ENCODE results near the gene EFCAB8.

EFCAB8 gene

DNA sequence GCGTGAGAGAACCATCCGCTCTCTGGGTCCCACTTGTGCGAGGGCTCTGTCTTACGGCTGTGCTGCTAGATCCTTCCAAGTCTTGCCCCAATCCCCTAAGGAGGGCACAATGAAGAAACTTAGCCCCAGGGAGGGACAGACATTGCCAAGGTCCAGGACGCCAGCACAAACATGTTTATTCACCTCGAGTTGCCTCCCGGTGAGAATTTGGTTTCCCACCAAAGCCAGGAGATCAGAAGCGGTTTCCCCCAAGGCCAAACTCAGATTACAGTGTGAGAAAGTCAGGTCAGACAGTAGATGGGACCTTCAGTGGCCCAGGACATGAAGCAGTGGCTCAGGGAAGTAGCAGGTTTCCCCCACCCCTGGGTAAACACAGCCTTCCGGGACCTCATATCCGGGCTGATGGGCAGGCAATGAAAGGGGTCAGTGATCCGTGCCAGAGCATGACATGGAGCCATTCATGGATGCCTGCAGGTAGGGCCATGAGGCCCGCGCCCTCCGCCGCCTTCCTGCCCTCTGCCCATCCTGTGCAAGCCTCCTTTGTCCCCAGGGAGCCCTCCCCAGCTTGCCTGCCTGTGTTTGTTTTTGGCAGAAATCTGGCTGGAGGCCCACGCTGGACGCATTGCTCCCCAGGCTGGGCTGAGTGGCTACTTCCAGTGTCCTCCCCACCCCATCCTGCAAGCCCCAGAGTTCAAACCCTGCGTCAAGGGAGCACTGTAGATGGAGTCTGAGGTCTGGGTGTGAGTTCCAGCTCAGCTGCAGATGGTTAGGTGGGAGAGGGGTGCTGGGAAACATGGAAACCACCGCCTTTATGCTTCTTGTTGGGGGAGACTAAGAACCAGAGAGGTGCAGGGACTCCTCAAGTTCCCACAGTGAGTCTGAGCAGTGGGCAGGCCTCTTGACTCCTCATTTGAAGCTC is 150.8 kb downstream of the EFCAB8 start:
- DNase-seq (ENCODE audit: insufficient read length, low spot score) (no peak), FAIRE-seq (no peak)

GRCh38 chr20:33010133-33010504 is 151.4 kb downstream of the EFCAB8 start:
- no peak for DNase-seq (ENCODE audit: insufficient read length, low spot score)
- no peak for FAIRE-seq
- no peak for TF ChIP-seq CTCF (IDR thresholded peaks at IDR 0.05; ENCODE audit: insufficient read depth, missing control alignments)

More for the DNA sequence above, 150.8 kb downstream of the EFCAB8 start:
- no peak for TF ChIP-seq CTCF (IDR thresholded peaks at IDR 0.05; ENCODE audit: insufficient read depth, missing control alignments)

DNA sequence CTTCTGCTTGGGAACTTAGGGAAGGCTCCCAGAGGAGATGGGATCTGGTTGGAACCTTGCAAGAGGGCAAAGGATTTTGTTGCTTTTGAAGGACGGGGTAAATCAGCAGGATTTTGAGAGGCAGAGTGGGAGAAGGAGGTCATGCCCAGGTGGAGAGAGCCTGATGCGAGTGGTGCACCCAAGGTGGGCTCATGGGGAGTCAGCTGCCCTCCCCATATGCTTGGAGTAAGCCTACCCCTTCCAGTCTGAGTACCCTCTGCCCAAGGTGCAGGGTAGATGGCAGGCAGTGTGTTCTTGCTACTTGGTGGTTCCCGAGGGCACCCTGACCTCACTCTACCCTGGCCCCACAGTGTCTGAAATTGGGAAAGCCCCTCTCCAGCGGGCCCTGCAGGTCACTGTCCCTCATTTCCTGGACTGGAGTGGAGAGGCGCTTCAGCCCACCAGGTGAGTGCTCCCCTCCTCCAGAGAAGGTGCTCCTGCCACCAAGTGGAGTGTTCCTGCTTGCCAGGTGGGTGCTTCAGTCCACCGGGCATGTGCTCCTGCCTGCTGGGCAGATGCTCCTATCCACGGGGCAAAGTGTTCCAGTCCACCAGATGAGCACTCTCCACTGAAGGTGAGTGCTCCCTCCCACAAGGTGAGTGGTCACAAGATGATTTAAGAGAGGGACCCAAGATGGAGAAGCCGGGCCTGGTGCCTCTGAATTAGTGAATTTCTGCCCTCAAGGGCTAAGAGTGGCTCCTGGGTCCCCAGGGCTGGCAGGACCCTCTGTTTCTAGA is 152.1 kb downstream of the EFCAB8 start:
- no peak for FAIRE-seq
- no peak for TF ChIP-seq CTCF (IDR thresholded peaks at IDR 0.05; ENCODE audit: insufficient read depth, missing control alignments)
- DNase-seq (ENCODE audit: insufficient read length, low spot score): no peak

Data from D721Med (cell line).